Panc1 (cell line): ENCODE data around the gene SIRT6.

ENCODE experiments used
- SIN3A ChIP-seq: IDR thresholded peaks from 2 replicates; pipeline ENCODE4 v1.6.1; 2012; ENCODE audit warnings: low read depth, mild to moderate bottlenecking, low read length, moderate library complexity, borderline replicate concordance; ENCODE audit not compliant: insufficient read depth
- TF ChIP-seq, protein P1 (sequence below): fragments of 450-650 bp; IDR thresholded peaks from 2 replicates; pipeline ENCODE4 v1.5.1; 2017; ENCODE audit warnings: mild to moderate bottlenecking

- TF ChIP-seq, protein P1, sequence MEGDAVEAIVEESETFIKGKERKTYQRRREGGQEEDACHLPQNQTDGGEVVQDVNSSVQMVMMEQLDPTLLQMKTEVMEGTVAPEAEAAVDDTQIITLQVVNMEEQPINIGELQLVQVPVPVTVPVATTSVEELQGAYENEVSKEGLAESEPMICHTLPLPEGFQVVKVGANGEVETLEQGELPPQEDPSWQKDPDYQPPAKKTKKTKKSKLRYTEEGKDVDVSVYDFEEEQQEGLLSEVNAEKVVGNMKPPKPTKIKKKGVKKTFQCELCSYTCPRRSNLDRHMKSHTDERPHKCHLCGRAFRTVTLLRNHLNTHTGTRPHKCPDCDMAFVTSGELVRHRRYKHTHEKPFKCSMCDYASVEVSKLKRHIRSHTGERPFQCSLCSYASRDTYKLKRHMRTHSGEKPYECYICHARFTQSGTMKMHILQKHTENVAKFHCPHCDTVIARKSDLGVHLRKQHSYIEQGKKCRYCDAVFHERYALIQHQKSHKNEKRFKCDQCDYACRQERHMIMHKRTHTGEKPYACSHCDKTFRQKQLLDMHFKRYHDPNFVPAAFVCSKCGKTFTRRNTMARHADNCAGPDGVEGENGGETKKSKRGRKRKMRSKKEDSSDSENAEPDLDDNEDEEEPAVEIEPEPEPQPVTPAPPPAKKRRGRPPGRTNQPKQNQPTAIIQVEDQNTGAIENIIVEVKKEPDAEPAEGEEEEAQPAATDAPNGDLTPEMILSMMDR = no peak
- no peak for TF ChIP-seq SIN3A
Observed at GRCh38 chr19:4124638-4125037, 57.7 kb downstream of the SIRT6 start.
